GM12878 (cell line): Measurements from ENCODE around the gene TMC2. TPM values are rescaled to one million over a fixed set of nuclear protein-coding genes. Genes with fewer than 3 reads are reported as not detected.

Source experiments
- BMI1 ChIP-seq: fragments of 450-650 bp; IDR thresholded peaks from 2 replicates; pipeline ENCODE4 v1.6.1; 2016; ENCODE audit warnings: mild to moderate bottlenecking, moderate library complexity, borderline replicate concordance
- CBX5 ChIP-seq: sonication (generic); IDR thresholded peaks from 2 replicates; pipeline ENCODE4 v1.6.1; 2016; ENCODE audit warnings: low read depth, moderate library complexity, mild to moderate bottlenecking, inconsistent platforms
- CHD2 ChIP-seq: IDR thresholded peaks from 2 replicates; pipeline ENCODE4 v1.6.1; 2011; ENCODE audit warnings: low read depth, low read length, improper control_type of control experiment, borderline replicate concordance
- CREB1 ChIP-seq: IDR thresholded peaks from 2 replicates; pipeline ENCODE4 v1.6.1; 2012; ENCODE audit warnings: low read depth, mild to moderate bottlenecking, inconsistent platforms
- IKZF2 ChIP-seq, 2 experiments: fragments of 450-650 bp; IDR thresholded peaks; 2 replicates each; pipeline ENCODE4 v1.6.1; 2017; ENCODE audit warnings: mild to moderate bottlenecking in 2 of 2, moderate library complexity in 2 of 2
- NR2C2 ChIP-seq: IDR thresholded peaks from 2 replicates; pipeline ENCODE4 v1.6.1; 2011; ENCODE audit warnings: borderline replicate concordance, low read depth; ENCODE audit not compliant: control insufficient read depth, insufficient read length
- POLR2AphosphoS5 ChIP-seq: IDR thresholded peaks from 2 replicates; pipeline ENCODE4 v1.6.1; 2011; ENCODE audit warnings: mild to moderate bottlenecking, low read length, inconsistent platforms
- RAD21 ChIP-seq: IDR thresholded peaks from 2 replicates; pipeline ENCODE4 v1.6.1; 2011; ENCODE audit warnings: mild to moderate bottlenecking, low read depth, low read length, moderate library complexity; ENCODE audit not compliant: insufficient read depth
- RBBP5 ChIP-seq: fragments of 200-600 bp; sonication (generic); conservative IDR thresholded peaks from 2 replicates; pipeline ENCODE4 v1.6.1; 2016
- SMC3 ChIP-seq: IDR thresholded peaks from 2 replicates; pipeline ENCODE4 v1.6.1; 2011; ENCODE audit warnings: low read length, improper control_type of control experiment, borderline replicate concordance
- SREBF2 ChIP-seq: IDR thresholded peaks from 2 replicates; pipeline ENCODE4 v1.6.1; 2012; ENCODE audit warnings: mild to moderate bottlenecking, low read length
- YBX1 ChIP-seq: fragments of 450-650 bp; IDR thresholded peaks from 2 replicates; pipeline ENCODE4 v1.6.1; 2016; ENCODE audit warnings: antibody characterized with exemption
- ZNF274 ChIP-seq: IDR thresholded peaks from one replicate; pipeline ENCODE4 v1.8.0; 2011; ENCODE audit not compliant: insufficient read length, insufficient read depth
- polyA plus RNA-seq, 11 experiments: library from polyadenylated mRNA; depleted of rRNA in 4 of 11; unstranded in 6 of 11; stranded (reverse) in 5 of 11; fragments of >200 nt; fragmentation: Nextera tagmentation in 4 of 11; fragmentation: Illumina TruSeq in 1 of 11; extraction: Ambion mirVana in 4 of 11; extraction: Trizol in 1 of 11; gene quantifications; 1 replicate in 1 of 11; 2 replicates in 10 of 11; pipeline versions ENCODE4 v1.2.1 to v1.2.3, GENCODE V29; 2011 to 2016; ENCODE audit warnings: inconsistent platforms in 2 of 11, missing spikeins in 2 of 11, low read depth in 1 of 11
- total RNA-seq, 4 experiments: library from RNA; depleted of rRNA in 3 of 4; stranded (reverse); fragments of >200 nt in 3 of 4; fragmentation: Illumina TruSeq in 1 of 4; extraction: Trizol in 1 of 4; gene quantifications; 2 replicates each; pipeline versions ENCODE4 v1.2.1 to v1.2.3, GENCODE V29; 2013 to 2021
- TF ChIP-seq, protein P1 (sequence below): fragments of 450-650 bp; IDR thresholded peaks from 2 replicates; pipeline ENCODE4 v1.6.1; 2018; ENCODE audit warnings: borderline replicate concordance, mild to moderate bottlenecking; ENCODE audit not compliant: partially characterized antibody
- TF ChIP-seq, protein P2 (sequence below): fragments of 450-650 bp; IDR thresholded peaks from 2 replicates; pipeline ENCODE4 v1.6.1; 2017; ENCODE audit warnings: antibody characterized with exemption, mild to moderate bottlenecking, moderate library complexity
- TF ChIP-seq, protein P3 (sequence below): fragments of 450-650 bp; IDR thresholded peaks from 2 replicates; pipeline ENCODE4 v1.6.1; 2017; ENCODE audit warnings: mild to moderate bottlenecking, moderate library complexity
- TF ChIP-seq, protein P4 (sequence below): fragments of 150-350 bp; IDR thresholded peaks from 2 replicates; pipeline ENCODE4 v1.6.1; 2016; ENCODE audit warnings: low read depth, low read length

Gene TMC2
- total and polyA plus RNA-seq, 10 of the 15 experiments (the other 5 are each of a cell fraction or from before 2014, with no cell fraction given): 0.08 TPM; not detected in 9

DNA sequence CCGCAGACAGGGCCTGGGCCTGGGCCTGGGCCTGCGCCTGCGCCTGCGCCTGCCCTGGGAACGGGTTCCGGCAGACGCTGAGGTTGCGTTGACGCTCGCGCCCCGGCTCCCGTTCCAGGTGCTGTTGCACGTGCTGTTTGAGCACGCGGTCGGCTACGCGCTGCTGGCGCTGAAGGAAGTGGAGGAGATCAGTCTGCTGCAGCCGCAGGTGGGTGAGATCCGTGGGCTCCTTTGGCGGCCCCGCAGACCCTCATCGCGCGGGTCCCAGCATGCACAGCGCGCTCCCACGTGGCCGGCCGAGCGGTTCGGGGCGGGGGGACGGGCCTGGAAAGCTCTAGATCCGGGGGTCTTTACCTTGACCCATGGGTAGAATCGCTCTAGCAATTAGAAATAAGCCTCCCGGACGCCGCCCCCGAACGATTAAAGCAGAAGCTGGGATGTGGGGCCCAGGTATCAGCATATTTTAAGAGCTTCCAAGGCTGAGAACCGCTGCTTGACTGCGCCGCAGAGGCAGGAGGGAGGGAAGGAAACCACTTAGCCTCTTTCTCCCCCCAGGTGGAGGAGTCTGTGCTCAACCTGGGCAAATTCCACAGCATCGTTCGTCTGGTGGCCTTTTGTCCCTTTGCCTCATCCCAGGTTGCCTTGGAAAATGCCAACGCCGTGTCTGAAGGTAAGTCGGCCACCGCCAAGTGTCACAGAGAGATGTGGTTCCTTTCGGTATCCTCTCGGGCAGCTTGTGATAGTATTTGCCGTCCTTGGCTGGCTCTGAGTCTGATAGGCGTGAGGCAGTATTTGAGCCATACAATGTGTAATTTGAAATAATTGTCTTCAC lies 116.6 kb downstream of the TMC2 start (continued):
- TF ChIP-seq, protein P1, sequence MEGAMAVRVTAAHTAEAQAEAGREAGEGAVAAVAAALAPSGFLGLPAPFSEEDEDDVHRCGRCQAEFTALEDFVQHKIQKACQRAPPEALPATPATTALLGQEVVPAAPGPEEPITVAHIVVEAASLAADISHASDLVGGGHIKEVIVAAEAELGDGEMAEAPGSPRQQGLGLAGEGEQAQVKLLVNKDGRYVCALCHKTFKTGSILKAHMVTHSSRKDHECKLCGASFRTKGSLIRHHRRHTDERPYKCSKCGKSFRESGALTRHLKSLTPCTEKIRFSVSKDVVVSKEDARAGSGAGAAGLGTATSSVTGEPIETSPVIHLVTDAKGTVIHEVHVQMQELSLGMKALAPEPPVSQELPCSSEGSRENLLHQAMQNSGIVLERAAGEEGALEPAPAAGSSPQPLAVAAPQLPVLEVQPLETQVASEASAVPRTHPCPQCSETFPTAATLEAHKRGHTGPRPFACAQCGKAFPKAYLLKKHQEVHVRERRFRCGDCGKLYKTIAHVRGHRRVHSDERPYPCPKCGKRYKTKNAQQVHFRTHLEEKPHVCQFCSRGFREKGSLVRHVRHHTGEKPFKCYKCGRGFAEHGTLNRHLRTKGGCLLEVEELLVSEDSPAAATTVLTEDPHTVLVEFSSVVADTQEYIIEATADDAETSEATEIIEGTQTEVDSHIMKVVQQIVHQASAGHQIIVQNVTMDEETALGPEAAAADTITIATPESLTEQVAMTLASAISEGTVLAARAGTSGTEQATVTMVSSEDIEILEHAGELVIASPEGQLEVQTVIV: no peak
- TF ChIP-seq POLR2AphosphoS5 (peak; percentile 72), IKZF2 (IDR thresholded peaks at IDR 0.05) (no peak), BMI1 (no peak), NR2C2 (no peak), SMC3 (no peak), ZNF274 (no peak), CBX5 (no peak), CHD2 (no peak; the same call in 1 of the 2 replicates), RBBP5 (no peak), YBX1 (no peak), RAD21 (no peak), SREBF2 (no peak), CREB1 (peak; percentile 11; the same call in 1 of the 2 replicates)
- TF ChIP-seq, protein P2, sequence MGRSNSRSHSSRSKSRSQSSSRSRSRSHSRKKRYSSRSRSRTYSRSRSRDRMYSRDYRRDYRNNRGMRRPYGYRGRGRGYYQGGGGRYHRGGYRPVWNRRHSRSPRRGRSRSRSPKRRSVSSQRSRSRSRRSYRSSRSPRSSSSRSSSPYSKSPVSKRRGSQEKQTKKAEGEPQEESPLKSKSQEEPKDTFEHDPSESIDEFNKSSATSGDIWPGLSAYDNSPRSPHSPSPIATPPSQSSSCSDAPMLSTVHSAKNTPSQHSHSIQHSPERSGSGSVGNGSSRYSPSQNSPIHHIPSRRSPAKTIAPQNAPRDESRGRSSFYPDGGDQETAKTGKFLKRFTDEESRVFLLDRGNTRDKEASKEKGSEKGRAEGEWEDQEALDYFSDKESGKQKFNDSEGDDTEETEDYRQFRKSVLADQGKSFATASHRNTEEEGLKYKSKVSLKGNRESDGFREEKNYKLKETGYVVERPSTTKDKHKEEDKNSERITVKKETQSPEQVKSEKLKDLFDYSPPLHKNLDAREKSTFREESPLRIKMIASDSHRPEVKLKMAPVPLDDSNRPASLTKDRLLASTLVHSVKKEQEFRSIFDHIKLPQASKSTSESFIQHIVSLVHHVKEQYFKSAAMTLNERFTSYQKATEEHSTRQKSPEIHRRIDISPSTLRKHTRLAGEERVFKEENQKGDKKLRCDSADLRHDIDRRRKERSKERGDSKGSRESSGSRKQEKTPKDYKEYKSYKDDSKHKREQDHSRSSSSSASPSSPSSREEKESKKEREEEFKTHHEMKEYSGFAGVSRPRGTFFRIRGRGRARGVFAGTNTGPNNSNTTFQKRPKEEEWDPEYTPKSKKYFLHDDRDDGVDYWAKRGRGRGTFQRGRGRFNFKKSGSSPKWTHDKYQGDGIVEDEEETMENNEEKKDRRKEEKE: no peak
- TF ChIP-seq, protein P3, sequence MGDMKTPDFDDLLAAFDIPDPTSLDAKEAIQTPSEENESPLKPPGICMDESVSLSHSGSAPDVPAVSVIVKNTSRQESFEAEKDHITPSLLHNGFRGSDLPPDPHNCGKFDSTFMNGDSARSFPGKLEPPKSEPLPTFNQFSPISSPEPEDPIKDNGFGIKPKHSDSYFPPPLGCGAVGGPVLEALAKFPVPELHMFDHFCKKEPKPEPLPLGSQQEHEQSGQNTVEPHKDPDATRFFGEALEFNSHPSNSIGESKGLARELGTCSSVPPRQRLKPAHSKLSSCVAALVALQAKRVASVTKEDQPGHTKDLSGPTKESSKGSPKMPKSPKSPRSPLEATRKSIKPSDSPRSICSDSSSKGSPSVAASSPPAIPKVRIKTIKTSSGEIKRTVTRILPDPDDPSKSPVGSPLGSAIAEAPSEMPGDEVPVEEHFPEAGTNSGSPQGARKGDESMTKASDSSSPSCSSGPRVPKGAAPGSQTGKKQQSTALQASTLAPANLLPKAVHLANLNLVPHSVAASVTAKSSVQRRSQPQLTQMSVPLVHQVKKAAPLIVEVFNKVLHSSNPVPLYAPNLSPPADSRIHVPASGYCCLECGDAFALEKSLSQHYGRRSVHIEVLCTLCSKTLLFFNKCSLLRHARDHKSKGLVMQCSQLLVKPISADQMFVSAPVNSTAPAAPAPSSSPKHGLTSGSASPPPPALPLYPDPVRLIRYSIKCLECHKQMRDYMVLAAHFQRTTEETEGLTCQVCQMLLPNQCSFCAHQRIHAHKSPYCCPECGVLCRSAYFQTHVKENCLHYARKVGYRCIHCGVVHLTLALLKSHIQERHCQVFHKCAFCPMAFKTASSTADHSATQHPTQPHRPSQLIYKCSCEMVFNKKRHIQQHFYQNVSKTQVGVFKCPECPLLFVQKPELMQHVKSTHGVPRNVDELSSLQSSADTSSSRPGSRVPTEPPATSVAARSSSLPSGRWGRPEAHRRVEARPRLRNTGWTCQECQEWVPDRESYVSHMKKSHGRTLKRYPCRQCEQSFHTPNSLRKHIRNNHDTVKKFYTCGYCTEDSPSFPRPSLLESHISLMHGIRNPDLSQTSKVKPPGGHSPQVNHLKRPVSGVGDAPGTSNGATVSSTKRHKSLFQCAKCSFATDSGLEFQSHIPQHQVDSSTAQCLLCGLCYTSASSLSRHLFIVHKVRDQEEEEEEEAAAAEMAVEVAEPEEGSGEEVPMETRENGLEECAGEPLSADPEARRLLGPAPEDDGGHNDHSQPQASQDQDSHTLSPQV: no peak
- TF ChIP-seq, protein P4, sequence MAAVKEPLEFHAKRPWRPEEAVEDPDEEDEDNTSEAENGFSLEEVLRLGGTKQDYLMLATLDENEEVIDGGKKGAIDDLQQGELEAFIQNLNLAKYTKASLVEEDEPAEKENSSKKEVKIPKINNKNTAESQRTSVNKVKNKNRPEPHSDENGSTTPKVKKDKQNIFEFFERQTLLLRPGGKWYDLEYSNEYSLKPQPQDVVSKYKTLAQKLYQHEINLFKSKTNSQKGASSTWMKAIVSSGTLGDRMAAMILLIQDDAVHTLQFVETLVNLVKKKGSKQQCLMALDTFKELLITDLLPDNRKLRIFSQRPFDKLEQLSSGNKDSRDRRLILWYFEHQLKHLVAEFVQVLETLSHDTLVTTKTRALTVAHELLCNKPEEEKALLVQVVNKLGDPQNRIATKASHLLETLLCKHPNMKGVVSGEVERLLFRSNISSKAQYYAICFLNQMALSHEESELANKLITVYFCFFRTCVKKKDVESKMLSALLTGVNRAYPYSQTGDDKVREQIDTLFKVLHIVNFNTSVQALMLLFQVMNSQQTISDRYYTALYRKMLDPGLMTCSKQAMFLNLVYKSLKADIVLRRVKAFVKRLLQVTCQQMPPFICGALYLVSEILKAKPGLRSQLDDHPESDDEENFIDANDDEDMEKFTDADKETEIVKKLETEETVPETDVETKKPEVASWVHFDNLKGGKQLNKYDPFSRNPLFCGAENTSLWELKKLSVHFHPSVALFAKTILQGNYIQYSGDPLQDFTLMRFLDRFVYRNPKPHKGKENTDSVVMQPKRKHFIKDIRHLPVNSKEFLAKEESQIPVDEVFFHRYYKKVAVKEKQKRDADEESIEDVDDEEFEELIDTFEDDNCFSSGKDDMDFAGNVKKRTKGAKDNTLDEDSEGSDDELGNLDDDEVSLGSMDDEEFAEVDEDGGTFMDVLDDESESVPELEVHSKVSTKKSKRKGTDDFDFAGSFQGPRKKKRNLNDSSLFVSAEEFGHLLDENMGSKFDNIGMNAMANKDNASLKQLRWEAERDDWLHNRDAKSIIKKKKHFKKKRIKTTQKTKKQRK: no peak
